ENCODE results near the gene OTX2. TPM values are rescaled to one million over a fixed set of nuclear protein-coding genes. Genes with fewer than 3 reads are reported as not detected.

OTX2 gene
- total RNA-seq, 1 donor: not detected

- no peaks in the 10 kb centered on the region for H3K9me3 ChIP-seq (ENCODE audit: low read depth, low read length)
- H3K4me3 ChIP-seq (ENCODE audit: low read length): no peak overlapping the region
- H3K27me3 ChIP-seq (ENCODE audit: insufficient read depth, low read length): peaks cover 87% of the 10 kb centered on the region
- no peaks in the 10 kb centered on the region for H3K4me1 ChIP-seq (ENCODE audit: insufficient read depth, low read length)
These were observed 6.5 kb upstream of the OTX2 start for GRCh38 chr14:56816574-56817391.

- Histone ChIP-seq H3K4me1 (ENCODE audit: insufficient read depth, low read length) (no peaks in the 10 kb centered on the region), H3K27me3 (ENCODE audit: insufficient read depth, low read length) (peaks cover 87% of the 10 kb centered on the region), H3K4me3 (ENCODE audit: low read length) (no peak overlapping the region), H3K9me3 (ENCODE audit: low read depth, low read length) (no peaks in the 10 kb centered on the region)
These were observed 5.5 kb upstream of the OTX2 start for GRCh38 chr14:56815745-56816144.

GRCh38 chr14:56814969-56815700 lies 4.9 kb upstream of the OTX2 start:
- Histone ChIP-seq H3K4me3 (ENCODE audit: low read length) (no peak overlapping the region), H3K4me1 (ENCODE audit: insufficient read depth, low read length) (no peaks in the 10 kb centered on the region), H3K27me3 (ENCODE audit: insufficient read depth, low read length) (peaks cover 87% of the 10 kb centered on the region), H3K9me3 (ENCODE audit: low read depth, low read length) (no peaks in the 10 kb centered on the region)

GRCh38 chr14:56814519-56814959 lies 4.3 kb upstream of the OTX2 start:
- Histone ChIP-seq H3K9me3 (ENCODE audit: low read depth, low read length) (no peaks in the 10 kb centered on the region), H3K4me1 (ENCODE audit: insufficient read depth, low read length) (no peaks in the 10 kb centered on the region), H3K27me3 (ENCODE audit: insufficient read depth, low read length) (peaks cover 91% of the 10 kb centered on the region), H3K4me3 (ENCODE audit: low read length) (no peak overlapping the region)

GRCh38 chr14:56813143-56813551 lies 2.9 kb upstream of the OTX2 start:
- H3K27me3 ChIP-seq (ENCODE audit: insufficient read depth, low read length): peaks cover 96% of the 10 kb centered on the region
- no peaks in the 10 kb centered on the region for H3K4me1 ChIP-seq (ENCODE audit: insufficient read depth, low read length)
- no peak overlapping the region for H3K4me3 ChIP-seq (ENCODE audit: low read length)
- H3K9me3 ChIP-seq (ENCODE audit: low read depth, low read length): no peaks in the 10 kb centered on the region

GRCh38 chr14:56812364-56813141 lies 2.3 kb upstream of the OTX2 start:
- H3K9me3 ChIP-seq (ENCODE audit: low read depth, low read length): no peaks in the 10 kb centered on the region
- H3K27me3 ChIP-seq (ENCODE audit: insufficient read depth, low read length): peaks cover 95% of the 10 kb centered on the region
- no peaks in the 10 kb centered on the region for H3K4me1 ChIP-seq (ENCODE audit: insufficient read depth, low read length)
- no peak overlapping the region for H3K4me3 ChIP-seq (ENCODE audit: low read length)

GRCh38 chr14:56811593-56812363 lies 1.5 kb upstream of the OTX2 start:
- Histone ChIP-seq H3K9me3 (ENCODE audit: low read depth, low read length) (no peaks in the 10 kb centered on the region), H3K27me3 (ENCODE audit: insufficient read depth, low read length) (peaks cover 95% of the 10 kb centered on the region), H3K4me3 (ENCODE audit: low read length) (no peak overlapping the region), H3K4me1 (ENCODE audit: insufficient read depth, low read length) (no peaks in the 10 kb centered on the region)

- Histone ChIP-seq H3K9me3 (ENCODE audit: low read depth, low read length) (no peaks in the 10 kb centered on the region), H3K4me3 (ENCODE audit: low read length) (no peak overlapping the region), H3K27me3 (ENCODE audit: insufficient read depth, low read length) (peaks cover 95% of the 10 kb centered on the region), H3K4me1 (ENCODE audit: insufficient read depth, low read length) (no peaks in the 10 kb centered on the region)
These were observed 735 bp upstream of the OTX2 start for GRCh38 chr14:56810836-56811592.

GRCh38 chr14:56809270-56810146 lies 771 bp downstream of the OTX2 start:
- H3K27me3 ChIP-seq (ENCODE audit: insufficient read depth, low read length): peaks cover 93% of the 10 kb centered on the region
- no peaks in the 10 kb centered on the region for H3K9me3 ChIP-seq (ENCODE audit: low read depth, low read length)
- no peak overlapping the region for H3K4me3 ChIP-seq (ENCODE audit: low read length)
- H3K4me1 ChIP-seq (ENCODE audit: insufficient read depth, low read length): no peaks in the 10 kb centered on the region

- H3K4me3 ChIP-seq (ENCODE audit: low read length): no peak overlapping the region
- no peaks in the 10 kb centered on the region for H3K4me1 ChIP-seq (ENCODE audit: insufficient read depth, low read length)
- peaks cover 94% of the 10 kb centered on the region for H3K27me3 ChIP-seq (ENCODE audit: insufficient read depth, low read length)
- H3K9me3 ChIP-seq (ENCODE audit: low read depth, low read length): no peaks in the 10 kb centered on the region
These were observed 1.7 kb downstream of the OTX2 start for GRCh38 chr14:56808383-56809269.

- no peak overlapping the region for H3K4me3 ChIP-seq (ENCODE audit: low read length)
- H3K9me3 ChIP-seq (ENCODE audit: low read depth, low read length): no peaks in the 10 kb centered on the region
- peaks cover 94% of the 10 kb centered on the region for H3K27me3 ChIP-seq (ENCODE audit: insufficient read depth, low read length)
- H3K4me1 ChIP-seq (ENCODE audit: insufficient read depth, low read length): no peaks in the 10 kb centered on the region
These were observed 2.2 kb downstream of the OTX2 start for GRCh38 chr14:56808110-56808382.

GRCh38 chr14:56807386-56808109 lies 2.7 kb downstream of the OTX2 start:
- no peaks in the 10 kb centered on the region for H3K4me1 ChIP-seq (ENCODE audit: insufficient read depth, low read length)
- H3K27me3 ChIP-seq (ENCODE audit: insufficient read depth, low read length): peaks cover 94% of the 10 kb centered on the region
- H3K4me3 ChIP-seq (ENCODE audit: low read length): no peak overlapping the region
- no peaks in the 10 kb centered on the region for H3K9me3 ChIP-seq (ENCODE audit: low read depth, low read length)
